WTC11 (cell line): Measurements from ENCODE around the gene HLCS. TPM values are rescaled to one million over a fixed set of nuclear protein-coding genes. Genes with fewer than 3 reads are reported as not detected.

Experiments
- ATAC-seq: fragments of 200-7000 bp; cut with Tn5 transposase; 2 replicates; pipeline ENCODE4 v1.10.0; 2021; ENCODE audit warnings: mild to moderate bottlenecking, moderate library complexity
- CTCF ChIA-PET: fragments of 300-600 bp; sonication (Branson Sonifier 250); formaldehyde crosslinking; loops from one replicate; lab custom pipeline; 2021; ENCODE audit warnings: antibody characterized with exemption; lab: Charles Lee
- POLR2A ChIA-PET: fragments of 350-600 bp; sonication (Branson Sonifier 250); formaldehyde crosslinking; loops from one replicate; lab custom pipeline; 2021; ENCODE audit warnings: antibody characterized with exemption; lab: Charles Lee
- DNase-seq: peaks from one replicate; pipeline ENCODE4 v3.0.0; 2021; ENCODE audit warnings: low spot score
- H3K27ac Mint-ChIP-seq: 2 replicates; pipeline ENCODE4 v1.8.0; 2021; ENCODE audit warnings: mixed read lengths
- H3K27me3 Mint-ChIP-seq: 2 replicates; pipeline ENCODE4 v1.8.0; 2021; ENCODE audit warnings: low read depth, mild to moderate bottlenecking, moderate library complexity, mixed read lengths
- H3K36me3 Mint-ChIP-seq: 2 replicates; pipeline ENCODE4 v1.8.0; 2021; ENCODE audit warnings: mixed read lengths
- H3K4me1 Mint-ChIP-seq: 2 replicates; pipeline ENCODE4 v1.8.0; 2022; ENCODE audit warnings: mixed read lengths
- H3K4me3 Mint-ChIP-seq: 2 replicates; pipeline ENCODE4 v1.8.0; 2021; ENCODE audit warnings: mild to moderate bottlenecking, moderate library complexity, mixed read lengths
- H3K9me3 Mint-ChIP-seq: 2 replicates; pipeline ENCODE4 v1.8.0; 2021; ENCODE audit warnings: mixed read lengths
- AFF4 ChIP-seq: sonication (generic); formaldehyde crosslinking; IDR thresholded peaks from 2 replicates; pipeline ENCODE4 v1.8.1; 2023; ENCODE audit warnings: mild to moderate bottlenecking, missing genetic modification reagents, borderline replicate concordance
- CDX4 ChIP-seq: fragments of 250-450 bp; sonication (Bioruptor Pico); IDR thresholded peaks from 2 replicates; pipeline ENCODE4 v1.9.0; 2021; ENCODE audit warnings: moderate library complexity, mild to moderate bottlenecking, inconsistent platforms, borderline replicate concordance
- CREM ChIP-seq: sonication (generic); formaldehyde crosslinking; IDR thresholded peaks from 2 replicates; pipeline ENCODE4 v1.8.1; 2022; ENCODE audit warnings: mild to moderate bottlenecking, missing genetic modification reagents, moderate library complexity
- E2F1 ChIP-seq: sonication (generic); formaldehyde crosslinking; IDR thresholded peaks from 2 replicates; pipeline ENCODE4 v1.8.0; 2022; ENCODE audit warnings: mild to moderate bottlenecking, missing genetic modification reagents
- ELF4 ChIP-seq: sonication (generic); formaldehyde crosslinking; IDR thresholded peaks from 2 replicates; pipeline ENCODE4 v1.8.1; 2022; ENCODE audit warnings: low read depth, mild to moderate bottlenecking, moderate library complexity, missing genetic modification reagents
- HMGXB4 ChIP-seq: sonication (generic); formaldehyde crosslinking; IDR thresholded peaks from 2 replicates; pipeline ENCODE4 v1.8.1; 2023; ENCODE audit warnings: mild to moderate bottlenecking, moderate library complexity, missing genetic modification reagents
- IRF2 ChIP-seq: sonication (generic); formaldehyde crosslinking; IDR thresholded peaks from 2 replicates; pipeline ENCODE4 v1.8.0; 2022; ENCODE audit warnings: low read depth, missing genetic modification reagents, borderline replicate concordance
- NFATC4 ChIP-seq: fragments of 250-450 bp; sonication (Bioruptor Pico); IDR thresholded peaks from 2 replicates; pipeline ENCODE4 v1.9.0; 2021; ENCODE audit warnings: mild to moderate bottlenecking
- NR1H2 ChIP-seq: sonication (generic); formaldehyde crosslinking; IDR thresholded peaks from 2 replicates; pipeline ENCODE4 v1.9.0; 2021; ENCODE audit warnings: mild to moderate bottlenecking, moderate library complexity, missing genetic modification reagents
- PREB ChIP-seq: sonication (generic); formaldehyde crosslinking; IDR thresholded peaks from 2 replicates; pipeline ENCODE4 v1.8.1; 2022; ENCODE audit warnings: mild to moderate bottlenecking, missing genetic modification reagents, moderate library complexity, borderline replicate concordance
- TP53 ChIP-seq: sonication (generic); formaldehyde crosslinking; IDR thresholded peaks from 2 replicates; pipeline ENCODE4 v1.8.1; 2023; ENCODE audit warnings: mild to moderate bottlenecking, missing genetic modification reagents
- ZBTB21 ChIP-seq: sonication (generic); formaldehyde crosslinking; IDR thresholded peaks from 2 replicates; pipeline ENCODE4 v1.8.1; 2023; ENCODE audit warnings: mild to moderate bottlenecking, missing genetic modification reagents, borderline replicate concordance
- ZNF317 ChIP-seq: sonication (generic); formaldehyde crosslinking; IDR thresholded peaks from 2 replicates; pipeline ENCODE4 v1.8.1; 2023; ENCODE audit warnings: low read depth, mild to moderate bottlenecking, moderate library complexity, missing genetic modification reagents, borderline replicate concordance
- ZNF512 ChIP-seq: sonication (generic); formaldehyde crosslinking; IDR thresholded peaks from 2 replicates; pipeline ENCODE4 v1.8.1; 2022; ENCODE audit warnings: missing genetic modification reagents, borderline replicate concordance
- ZNF532 ChIP-seq: fragments of 250-450 bp; sonication (Bioruptor Pico); IDR thresholded peaks from 2 replicates; pipeline ENCODE4 v1.9.0; 2021; ENCODE audit warnings: mild to moderate bottlenecking, borderline replicate concordance
- total RNA-seq: library from RNA; stranded (reverse); gene quantifications from 3 replicates; pipeline ENCODE4 v1.2.3, GENCODE V29; 2021

The HLCS gene
- total RNA-seq, 1 experiment from 2014 or later, result 9.3 TPM

GRCh38 chr21:36724660-36725059 is 241.8 kb downstream of the HLCS start:
- H3K4me1 Mint-ChIP-seq, result 0 out of 2 replicates have a peak, but pooled peaks cover 1% of the 10 kb centered on the region
- CTCF ChIA-PET, result interaction anchor here (1.2 kb wide), 1 partner anchor 265 kb away, joined by 3 read pairs; no protein-coding TSS in a partner anchor
- H3K4me3 Mint-ChIP-seq, result no peak overlapping the region
- peaks cover 3% of the 10 kb centered on the region for H3K27me3 Mint-ChIP-seq
- no peaks in the 10 kb centered on the region for H3K9me3 Mint-ChIP-seq
- no peak for DNase-seq
- TF ChIP-seq CREM (no peak), TP53 (CRISPR knock-in tag) (no peak), ZNF512 (CRISPR knock-in tag) (no peak), IRF2 (CRISPR knock-in tag) (no peak), ZBTB21 (CRISPR knock-in tag) (no peak), CDX4 (CRISPR knock-in tag) (no peak), PREB (CRISPR knock-in tag) (no peak), NFATC4 (CRISPR knock-in tag) (no peak), ELF4 (no peak), HMGXB4 (CRISPR knock-in tag) (no peak)
- POLR2A ChIA-PET, result no interaction called here
- no peak overlapping the region for H3K27ac Mint-ChIP-seq
- H3K36me3 Mint-ChIP-seq, result no peaks in the 10 kb centered on the region
- no peak for ATAC-seq

- peaks cover 4% of the 10 kb centered on the region for H3K27me3 Mint-ChIP-seq
- H3K9me3 Mint-ChIP-seq, result no peaks in the 10 kb centered on the region
- peaks cover 7% of the 10 kb centered on the region for H3K4me1 Mint-ChIP-seq
- no peak overlapping the region for H3K27ac Mint-ChIP-seq
- no peak overlapping the region for H3K4me3 Mint-ChIP-seq
- DNase-seq, result no peak
- no peak for ATAC-seq
- H3K36me3 Mint-ChIP-seq, result no peaks in the 10 kb centered on the region
- ChIA-PET POLR2A (no interaction called here), CTCF (interaction anchor here (0.9 to 1.7 kb wide), 2 partner anchors 24 to 82 kb away, joined by 3 to 5 read pairs; no protein-coding TSS in a partner anchor)
- no peak for TF ChIP-seq CREM
- TF ChIP-seq NR1H2 (CRISPR knock-in tag), result no peak
- no peak for TF ChIP-seq E2F1
- no peak for TF ChIP-seq ZNF317 (CRISPR knock-in tag)
- no peak for TF ChIP-seq ZNF532 (CRISPR knock-in tag)
- TF ChIP-seq PREB (CRISPR knock-in tag), result no peak
- TF ChIP-seq AFF4 (CRISPR knock-in tag), result no peak
Measured at GRCh38 chr21:36723371-36723881, 243.0 kb downstream of the HLCS start.
